GM19351 (cell line): ENCODE data around the gene CAPN12.

Experiments used
- ATAC-seq: cut with Tn5 transposase; IDR thresholded peaks from one replicate; pipeline ENCODE4 v1.9.1; 2021; ENCODE audit warnings: mild to moderate bottlenecking, moderate library complexity; ENCODE audit not compliant: unreplicated experiment

Gene CAPN12

GRCh38 chr19:38712161-38712748 is 32.0 kb downstream of the CAPN12 start:
- ATAC-seq: no peak

- ATAC-seq: no peak
Observed at GRCh38 chr19:38711726-38712153, 32.5 kb downstream of the CAPN12 start.

DNA sequence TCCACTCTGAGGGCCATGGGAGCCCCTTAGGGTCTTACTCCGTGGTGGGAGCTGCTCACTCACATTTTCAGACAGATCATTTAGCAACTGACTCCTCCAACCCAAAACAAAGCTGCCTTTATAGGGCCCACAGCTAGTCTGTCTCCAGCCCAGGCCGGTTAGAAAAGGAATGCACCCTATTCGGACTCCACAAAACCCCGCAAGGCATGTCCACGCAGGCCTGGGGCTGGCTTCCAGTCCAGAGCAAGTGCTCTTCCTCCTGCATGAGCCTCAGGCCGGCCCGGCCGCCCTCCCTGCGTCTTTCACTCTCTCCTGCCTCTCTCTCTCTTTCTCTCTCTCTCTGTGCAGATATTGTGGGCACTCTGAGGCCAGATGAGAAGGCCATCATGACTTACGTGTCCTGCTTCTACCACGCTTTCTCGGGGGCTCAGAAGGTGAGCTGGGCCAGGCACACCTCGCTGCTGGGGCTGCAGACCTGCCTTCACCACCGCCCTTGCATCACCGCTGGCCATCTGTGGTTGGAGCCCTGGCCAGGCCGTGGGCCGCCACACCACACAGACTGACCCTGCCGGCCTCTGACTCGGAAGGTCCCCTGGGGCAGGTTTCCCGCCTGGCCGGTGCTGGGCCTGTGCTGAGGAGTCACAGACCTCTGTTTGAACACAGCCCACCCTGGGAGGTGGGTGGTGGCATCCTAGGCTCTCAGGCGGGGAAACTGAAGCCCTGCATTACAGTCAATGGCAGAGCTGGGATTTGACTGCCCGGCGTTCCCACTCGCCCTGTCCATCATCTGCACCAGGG is 33.1 kb downstream of the CAPN12 start:
- no peak for ATAC-seq

DNA sequence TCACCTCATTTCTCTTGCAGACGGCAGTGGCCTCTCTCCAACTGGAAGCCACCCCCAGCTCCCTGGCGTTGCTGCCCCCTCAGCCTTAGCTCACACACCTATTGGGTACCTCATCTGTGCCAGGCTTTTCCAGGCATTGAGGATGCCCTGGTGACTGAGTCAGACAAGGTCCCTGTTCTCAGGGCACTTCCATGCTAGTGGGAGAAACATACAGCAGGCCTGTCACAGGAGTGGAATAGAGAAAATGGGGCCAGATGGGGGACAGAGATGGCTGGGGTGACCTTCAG is 33.9 kb downstream of the CAPN12 start:
- no peak for ATAC-seq

DNA sequence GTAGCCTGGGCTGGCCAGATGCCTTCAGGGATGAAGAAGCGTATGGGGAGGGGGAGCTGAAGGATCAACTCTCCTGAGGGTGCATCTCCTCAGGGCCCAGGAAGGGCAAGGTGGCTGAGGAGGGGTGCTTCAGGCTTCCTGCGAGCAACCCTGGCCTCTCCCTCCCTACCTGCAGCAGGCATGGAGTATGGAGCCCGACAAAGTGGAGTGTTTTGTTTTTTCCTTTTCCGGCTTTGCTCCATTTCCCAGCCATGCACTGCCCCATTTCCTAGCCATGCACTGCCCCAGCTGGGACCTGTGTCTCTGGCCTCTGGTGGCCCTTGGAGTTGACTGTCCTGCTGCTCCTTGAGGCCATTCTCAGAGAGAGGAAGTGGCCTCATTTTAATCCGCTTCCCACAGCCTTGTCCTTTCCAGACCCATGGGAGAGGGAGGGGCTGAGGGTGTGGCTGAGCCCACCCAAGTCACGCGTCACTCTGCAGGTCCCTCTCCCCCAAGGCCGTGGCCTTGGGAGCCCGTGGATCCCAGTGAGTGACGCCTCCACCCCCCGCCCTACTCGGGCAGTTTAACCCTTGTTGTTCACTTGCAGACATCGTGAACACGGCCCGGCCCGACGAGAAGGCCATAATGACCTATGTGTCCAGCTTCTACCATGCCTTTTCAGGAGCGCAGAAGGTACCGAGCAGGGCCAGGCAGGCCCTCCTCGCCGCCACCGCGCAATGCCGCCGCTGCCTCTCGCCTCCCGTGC is 34.4 kb downstream of the CAPN12 start:
- no peak for ATAC-seq

GRCh38 chr19:38709119-38709518 is 35.2 kb downstream of the CAPN12 start:
- no peak for ATAC-seq

- no peak for ATAC-seq
Observed at GRCh38 chr19:38708413-38709024, 35.8 kb downstream of the CAPN12 start.

DNA sequence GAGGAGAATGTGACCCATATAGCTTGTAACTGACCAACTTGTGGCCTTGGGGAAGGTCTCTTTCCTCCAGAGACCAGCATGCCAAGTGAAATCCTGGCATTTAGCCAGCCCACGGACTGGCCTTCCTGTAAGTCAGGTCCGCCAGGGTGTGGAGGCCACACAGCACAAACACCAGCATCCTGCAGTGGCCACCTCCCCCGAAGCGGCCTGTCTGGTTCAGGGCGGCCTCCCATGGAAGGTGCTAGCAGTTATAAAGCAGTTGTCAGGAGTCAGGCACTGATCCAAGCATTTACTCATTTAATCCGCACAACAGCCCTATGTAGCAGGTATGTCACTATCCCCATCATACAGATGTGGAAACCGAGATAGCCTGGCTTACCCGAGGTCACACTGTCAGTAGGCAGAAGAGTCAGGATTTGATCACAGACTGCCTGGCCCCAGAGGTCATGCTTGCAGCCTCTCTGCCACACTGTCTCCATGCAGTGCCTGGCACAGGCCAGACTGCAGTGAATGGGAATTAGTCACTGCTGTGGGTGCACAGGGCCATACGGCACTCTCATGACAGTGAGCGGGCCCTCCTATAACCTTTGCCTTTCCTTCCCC is 36.7 kb downstream of the CAPN12 start:
- no peak for ATAC-seq

GRCh38 chr19:38706792-38707511 is 37.3 kb downstream of the CAPN12 start:
- ATAC-seq: no peak

DNA sequence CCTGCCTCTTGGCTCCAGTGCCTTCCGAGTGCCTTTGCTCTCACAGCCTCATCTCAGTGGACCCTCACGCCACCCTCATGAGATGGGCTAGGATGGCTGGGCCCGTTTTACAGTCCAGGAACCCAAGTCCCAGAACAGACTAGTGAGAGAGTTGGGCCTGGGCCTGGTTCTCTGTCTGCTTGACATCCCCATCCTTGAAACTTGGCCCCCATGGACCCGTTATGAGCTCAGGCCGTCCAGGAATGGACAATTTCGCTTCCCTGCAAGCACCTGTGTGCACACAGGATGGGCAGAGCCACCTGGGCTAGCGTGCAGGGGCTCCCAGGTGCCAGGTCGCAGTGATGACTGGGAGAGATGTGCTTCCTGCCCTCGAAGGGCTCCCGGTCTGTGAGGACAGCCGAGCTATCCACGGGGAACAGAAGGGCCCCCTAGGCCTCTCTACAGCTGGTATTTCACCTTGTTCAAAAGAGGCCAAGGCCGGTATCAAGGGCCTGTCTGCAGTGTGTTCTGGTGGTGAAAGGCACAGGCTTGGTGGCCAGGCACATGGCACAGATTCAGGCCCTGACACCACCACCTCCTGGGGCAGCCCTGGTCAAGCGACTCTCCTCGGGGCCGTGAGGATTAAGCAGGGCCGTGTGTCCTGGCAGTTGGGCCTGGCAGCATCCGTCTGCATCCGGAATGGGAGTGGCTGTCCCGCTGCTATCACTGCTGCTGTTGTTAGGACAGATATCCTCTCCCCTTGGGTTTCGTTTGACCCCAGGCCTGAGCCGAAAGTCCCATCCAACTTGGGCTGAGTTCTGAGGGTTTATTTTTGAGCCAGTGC is 38.9 kb downstream of the CAPN12 start:
- no peak for ATAC-seq

DNA sequence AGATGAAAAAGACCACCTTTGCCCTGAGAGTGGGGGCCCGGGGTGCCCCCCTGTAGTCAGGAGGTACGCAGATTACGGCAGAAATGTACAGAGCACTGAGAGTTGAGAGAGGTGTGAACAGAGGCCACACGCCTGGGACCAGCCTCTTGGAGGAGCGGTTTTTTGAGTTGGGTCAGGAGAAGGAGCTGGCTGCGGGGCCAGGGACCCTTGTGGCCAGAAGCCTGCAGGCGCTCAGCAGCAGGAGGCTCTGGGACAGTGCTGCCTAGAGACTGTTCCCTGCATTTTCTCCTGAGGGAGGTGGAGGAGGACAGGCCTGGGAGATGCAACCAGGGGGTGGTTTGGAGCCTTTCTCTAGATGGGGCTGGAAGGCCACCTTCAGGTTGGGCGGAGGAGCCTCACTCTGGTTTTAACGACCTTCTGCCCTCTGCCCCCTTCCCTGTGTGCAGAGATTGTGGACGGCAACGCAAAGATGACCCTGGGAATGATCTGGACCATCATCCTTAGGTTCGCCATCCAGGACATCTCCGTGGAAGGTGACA is 39.7 kb downstream of the CAPN12 start:
- no peak for ATAC-seq

DNA sequence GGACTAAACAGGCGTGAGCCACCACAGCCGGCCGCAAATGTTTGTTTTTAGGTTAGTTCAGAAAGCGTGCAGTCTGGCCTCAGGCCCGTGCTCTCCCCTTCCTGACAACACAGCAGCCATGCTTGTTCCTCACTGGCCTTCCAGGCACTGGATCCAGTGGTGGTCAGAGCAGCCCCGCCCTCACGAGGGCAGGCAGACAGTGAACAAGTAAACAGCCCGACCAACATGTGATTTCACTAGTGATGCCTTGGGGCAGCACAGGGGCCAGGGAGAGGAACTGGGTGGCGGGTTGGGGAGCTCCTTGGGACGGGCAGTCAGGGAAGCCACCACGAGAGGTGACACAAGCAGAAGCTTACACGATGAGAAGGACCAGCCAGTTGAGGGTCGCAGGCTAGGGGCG is 40.8 kb downstream of the CAPN12 start:
- no peak for ATAC-seq

DNA sequence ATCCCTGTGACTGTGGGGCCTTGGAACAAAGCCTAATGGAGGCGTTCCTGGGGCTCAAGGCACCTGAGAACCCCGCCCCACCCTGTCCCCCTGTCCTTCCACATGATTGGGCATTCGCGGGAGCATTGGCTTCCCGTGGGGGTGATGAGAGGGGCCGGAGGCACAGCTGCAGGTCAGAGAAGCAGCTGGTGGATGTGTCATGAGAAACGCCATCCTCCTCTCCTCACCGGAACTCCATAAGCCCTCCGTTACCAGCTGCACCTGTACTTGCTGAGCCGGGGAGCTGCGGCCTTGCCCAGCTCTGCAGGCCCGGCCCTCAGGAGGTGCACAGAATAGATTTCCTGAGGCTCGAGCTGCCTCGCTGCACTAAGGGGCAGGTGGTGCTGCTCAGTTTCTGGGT is 42.0 kb downstream of the CAPN12 start:
- ATAC-seq: no peak

GRCh38 chr19:38701455-38702063 is 42.7 kb downstream of the CAPN12 start:
- ATAC-seq: no peak

- ATAC-seq: no peak
Observed at GRCh38 chr19:38700902-38701454, 43.3 kb downstream of the CAPN12 start.

DNA sequence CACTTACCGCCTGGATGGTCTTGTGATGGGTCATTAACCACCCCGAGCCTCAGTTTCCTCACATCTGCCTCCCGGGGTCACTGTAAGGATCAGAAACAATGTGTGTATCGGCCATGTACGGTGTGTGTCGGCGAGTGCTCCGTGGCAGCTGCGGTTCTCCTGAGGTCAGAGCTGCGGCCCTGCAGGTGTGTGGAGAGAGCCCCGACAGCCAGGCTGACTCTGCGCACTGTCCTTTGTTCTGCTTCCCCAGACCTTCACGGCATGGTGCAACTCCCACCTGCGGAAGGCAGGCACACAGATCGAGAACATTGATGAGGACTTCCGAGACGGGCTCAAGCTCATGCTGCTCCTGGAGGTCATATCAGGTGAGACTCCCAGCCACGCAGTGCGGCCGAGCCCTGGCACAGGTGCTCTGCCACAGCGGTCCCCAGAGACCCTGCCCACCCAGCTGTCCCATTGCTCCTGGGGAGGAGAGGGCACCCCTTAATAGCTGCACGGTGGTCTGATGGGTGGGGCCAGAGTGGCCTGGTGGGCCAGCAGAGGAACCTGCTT is 43.8 kb downstream of the CAPN12 start:
- no peak for ATAC-seq

DNA sequence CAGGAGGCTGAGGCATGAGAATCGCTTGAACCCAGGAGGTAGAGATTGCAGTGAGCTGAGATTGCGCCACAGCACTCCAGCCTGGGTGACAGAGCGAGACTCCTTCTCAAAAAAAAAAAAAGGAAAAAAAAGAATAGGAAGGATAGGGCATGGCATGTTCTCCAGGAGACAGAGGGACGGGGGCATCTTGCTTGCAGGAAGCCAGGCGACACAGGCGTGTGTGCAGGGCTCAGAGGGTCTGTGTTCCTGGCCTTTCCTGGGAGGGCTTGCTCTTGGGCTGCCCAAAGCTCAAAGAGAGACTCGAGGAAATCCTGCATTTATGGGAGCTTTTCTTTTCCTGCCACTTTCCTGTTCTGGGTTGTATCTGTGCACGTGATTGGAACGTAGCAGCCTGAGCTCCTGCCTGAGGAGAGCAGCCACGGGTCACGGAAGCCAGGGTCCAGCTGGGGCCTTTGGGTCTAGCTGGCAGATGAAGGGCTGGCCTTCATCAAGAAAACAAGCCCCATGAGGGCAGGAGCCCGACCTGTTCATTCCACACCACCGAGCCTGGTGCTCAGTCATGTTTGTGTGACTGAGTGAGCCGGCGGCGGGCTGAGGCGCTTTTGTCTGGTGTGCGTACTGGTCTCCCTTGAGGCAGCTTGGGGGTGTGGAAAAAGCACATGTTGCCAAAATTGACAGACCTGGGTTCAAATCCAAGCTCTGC is 44.5 kb downstream of the CAPN12 start:
- ATAC-seq: no peak

DNA sequence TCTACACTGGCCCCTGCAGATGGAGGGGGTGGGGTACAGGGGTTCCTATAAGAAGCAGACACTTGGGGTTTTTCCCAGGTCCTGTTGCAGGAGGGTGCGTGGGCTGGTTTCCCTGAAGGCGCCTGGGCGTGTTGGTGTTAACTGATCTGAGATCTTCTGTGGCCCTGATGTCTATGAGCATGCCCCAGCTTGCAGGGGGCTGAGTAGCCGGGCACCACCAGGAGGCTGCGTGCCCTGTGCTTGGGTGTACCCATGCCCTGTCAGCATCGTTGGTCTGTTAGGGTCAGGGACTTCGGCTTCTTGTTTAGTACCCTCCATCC is 45.3 kb downstream of the CAPN12 start:
- no peak for ATAC-seq
